Measurements from ENCODE around the gene FAM3C. TPM values are rescaled to one million over a fixed set of nuclear protein-coding genes. Genes with fewer than 3 reads are reported as not detected.

Gene FAM3C
- total and polyA plus RNA-seq, 2 donors (not counting 1 experiment from before 2014, with no cell fraction given): 26.3 to 60.8 TPM

- peaks cover 26% of the 10 kb centered on the region for H3K79me2 ChIP-seq (ENCODE audit: control insufficient read depth, insufficient read depth, low read length)
- no peaks in the 10 kb centered on the region for H3K27me3 ChIP-seq (ENCODE audit: control insufficient read depth, insufficient read depth, low read length)
- no peak overlapping the region for H3K4me2 ChIP-seq (ENCODE audit: extremely low read depth, insufficient read depth, low read length)
- peaks cover 2% of the 10 kb centered on the region for H3K4me1 ChIP-seq (ENCODE audit: control insufficient read depth, extremely low read depth, insufficient read depth, low read length)
- DNase-seq (ENCODE audit: low read depth in 2 of 2): no peak
- H3K9ac ChIP-seq (ENCODE audit: insufficient read depth, low read length): no peak overlapping the region
- no peak for TF ChIP-seq EZH2 (IDR thresholded peaks at IDR 0.05; ENCODE audit: low read length, missing control alignments)
- TF ChIP-seq CTCF (conservative IDR thresholded peaks at IDR 0.05 in 1 of 2, IDR thresholded peaks at IDR 0.05 in 1 of 2; ENCODE audit: low read depth in 1 of 2, low read length in 2 of 2): no peak
- no peak overlapping the region for H3K27ac ChIP-seq (ENCODE audit: insufficient read depth, low read length)
- no peak overlapping the region for H3K4me3 ChIP-seq (replicated peaks in 1 of 4; ENCODE audit: control extremely low read depth in 1 of 4, insufficient read depth in 1 of 4, low read depth in 3 of 4, low read length in 4 of 4)
- no peaks in the 10 kb centered on the region for H3K9me3 ChIP-seq (ENCODE audit: control insufficient read depth, insufficient read depth, low read depth, low read length)
- H2AFZ ChIP-seq (ENCODE audit: low read length): no peak overlapping the region
- H3K36me3 ChIP-seq (ENCODE audit: control insufficient read depth, insufficient read depth, low read length): no peaks in the 10 kb centered on the region
- H4K20me1 ChIP-seq (ENCODE audit: control insufficient read depth, extremely low read depth, insufficient read depth, low read length): no peaks in the 10 kb centered on the region
These were observed 1.7 kb upstream of the FAM3C start for GRCh38 chr7:121397822-121398221.

- Histone ChIP-seq H3K79me2 (ENCODE audit: control insufficient read depth, insufficient read depth, low read length) (peaks cover 30% of the 10 kb centered on the region), H3K4me1 (ENCODE audit: control insufficient read depth, extremely low read depth, insufficient read depth, low read length) (peaks cover 2% of the 10 kb centered on the region), H3K4me2 (ENCODE audit: extremely low read depth, insufficient read depth, low read length) (no peak overlapping the region), H3K36me3 (ENCODE audit: control insufficient read depth, insufficient read depth, low read length) (no peaks in the 10 kb centered on the region), H3K4me3 (replicated peaks in 1 of 4; ENCODE audit: control extremely low read depth in 1 of 4, insufficient read depth in 1 of 4, low read depth in 3 of 4, low read length in 4 of 4) (no peak overlapping the region), H4K20me1 (ENCODE audit: control insufficient read depth, extremely low read depth, insufficient read depth, low read length) (no peaks in the 10 kb centered on the region), H3K27ac (ENCODE audit: insufficient read depth, low read length) (no peak overlapping the region), H3K27me3 (ENCODE audit: control insufficient read depth, insufficient read depth, low read length) (no peaks in the 10 kb centered on the region), H3K9ac (ENCODE audit: insufficient read depth, low read length) (no peak overlapping the region), H2AFZ (ENCODE audit: low read length) (no peak overlapping the region), H3K9me3 (ENCODE audit: control insufficient read depth, insufficient read depth, low read depth, low read length) (no peaks in the 10 kb centered on the region)
- TF ChIP-seq EZH2 (IDR thresholded peaks at IDR 0.05; ENCODE audit: low read length, missing control alignments): no peak
- TF ChIP-seq CTCF (conservative IDR thresholded peaks at IDR 0.05 in 1 of 2, IDR thresholded peaks at IDR 0.05 in 1 of 2; ENCODE audit: low read depth in 1 of 2, low read length in 2 of 2): no peak
- no peak for DNase-seq (ENCODE audit: low read depth in 2 of 2)
These were observed 1.3 kb upstream of the FAM3C start for GRCh38 chr7:121397361-121397760.

DNA sequence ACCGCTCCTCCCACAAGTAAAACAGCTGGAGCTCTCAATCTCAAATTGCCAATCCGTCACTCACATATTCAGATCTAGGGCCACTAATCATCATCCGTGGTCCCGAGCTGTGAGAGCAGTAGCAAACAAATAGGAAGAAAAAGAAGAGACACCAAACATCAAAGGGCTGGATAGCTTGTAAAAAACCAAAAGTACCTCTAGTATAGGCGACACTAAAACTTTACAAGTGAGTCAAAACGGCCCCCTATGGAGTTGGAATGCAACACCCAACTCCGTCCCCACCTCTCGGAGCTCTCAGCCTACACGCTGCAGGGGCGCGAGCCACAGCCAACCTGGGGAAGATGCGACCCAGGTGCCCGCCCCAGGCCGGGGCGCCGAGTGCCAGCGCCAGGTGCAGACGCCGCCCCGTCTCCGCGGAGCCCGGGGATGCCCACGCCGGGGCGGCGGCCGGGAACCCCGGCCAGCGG lies 581 bp downstream of the FAM3C start:
- Histone ChIP-seq H3K9ac (ENCODE audit: insufficient read depth, low read length) (peak overlapping the region; percentile 74), H3K9me3 (ENCODE audit: control insufficient read depth, insufficient read depth, low read depth, low read length) (no peaks in the 10 kb centered on the region), H3K4me3 (replicated peaks in 1 of 4; ENCODE audit: control extremely low read depth in 1 of 4, insufficient read depth in 1 of 4, low read depth in 3 of 4, low read length in 4 of 4) (peak overlapping the region; percentile 78 to 91 (median 86)), H3K27ac (ENCODE audit: insufficient read depth, low read length) (peak overlapping the region; percentile 66), H3K4me1 (ENCODE audit: control insufficient read depth, extremely low read depth, insufficient read depth, low read length) (peaks cover 2% of the 10 kb centered on the region), H2AFZ (ENCODE audit: low read length) (peak overlapping the region; percentile 69), H3K79me2 (ENCODE audit: control insufficient read depth, insufficient read depth, low read length) (peaks cover 42% of the 10 kb centered on the region), H3K4me2 (ENCODE audit: extremely low read depth, insufficient read depth, low read length) (peak overlapping the region; percentile 66), H3K36me3 (ENCODE audit: control insufficient read depth, insufficient read depth, low read length) (no peaks in the 10 kb centered on the region), H3K27me3 (ENCODE audit: control insufficient read depth, insufficient read depth, low read length) (no peaks in the 10 kb centered on the region), H4K20me1 (ENCODE audit: control insufficient read depth, extremely low read depth, insufficient read depth, low read length) (no peaks in the 10 kb centered on the region)
- peak in 1 of 2 donors; percentile 32 for DNase-seq (ENCODE audit: low read depth in 2 of 2)
- TF ChIP-seq EZH2 (IDR thresholded peaks at IDR 0.05; ENCODE audit: low read length, missing control alignments) (no peak), CTCF (conservative IDR thresholded peaks at IDR 0.05 in 1 of 2, IDR thresholded peaks at IDR 0.05 in 1 of 2; ENCODE audit: low read depth in 1 of 2, low read length in 2 of 2) (no peak)
